Neural cell (in vitro differentiated cells): ENCODE data around the gene PP2D1. TPM values are rescaled to one million over a fixed set of nuclear protein-coding genes. Genes with fewer than 3 reads are reported as not detected.

ENCODE experiments used
- H2AFZ ChIP-seq: fragments of 200-600, 300-800 bp; sonication (generic), shearing (Covaris generic); 2 replicates; pipeline ENCODE4 v1.6.0; 2014; ENCODE audit warnings: low read depth, mild to moderate bottlenecking, antibody characterized with exemption, low read length, moderate library complexity
- H3F3A ChIP-seq: fragments of 200-600 bp; shearing (Covaris generic); 2 replicates; pipeline ENCODE4 v1.6.1; 2016; ENCODE audit warnings: mild to moderate bottlenecking, moderate library complexity, mixed read lengths, antibody characterized with exemption, low read length; ENCODE audit not compliant: insufficient read depth, poor library complexity, severe bottlenecking
- H3K27ac ChIP-seq: fragments of 200-600, 300-800 bp; sonication (generic), shearing (Covaris generic); 2 replicates; pipeline ENCODE4 v1.5.1; 2014; ENCODE audit warnings: mild to moderate bottlenecking, low read length, moderate library complexity
- H3K27me3 ChIP-seq: fragments of 300-800, 200-600 bp; sonication (generic), shearing (Covaris generic); 2 replicates; pipeline ENCODE4 v1.6.0; 2014; ENCODE audit warnings: mild to moderate bottlenecking, low read depth, low read length, moderate library complexity; ENCODE audit not compliant: insufficient read depth
- H3K36me3 ChIP-seq: fragments of 300-800, 200-600 bp; sonication (generic), shearing (Covaris generic); 2 replicates; pipeline ENCODE4 v1.5.1; 2014; ENCODE audit warnings: mild to moderate bottlenecking, antibody characterized with exemption, low read length, moderate library complexity; ENCODE audit not compliant: insufficient read depth
- H3K4me2 ChIP-seq: fragments of 300-800, 200-600 bp; sonication (generic), shearing (Covaris generic); 2 replicates; pipeline ENCODE4 v1.6.0; 2014; ENCODE audit warnings: mild to moderate bottlenecking, low read length
- H3K4me3 ChIP-seq: fragments of 300-800, 200-600 bp; sonication (generic), shearing (Covaris generic); 2 replicates; pipeline ENCODE4 v1.5.1; 2014; ENCODE audit warnings: mild to moderate bottlenecking, low read length, moderate library complexity
- H3K79me2 ChIP-seq: fragments of 200-600 bp; shearing (Covaris generic); replicated peaks from 2 replicates; pipeline ENCODE4 v1.6.0; 2014; ENCODE audit warnings: mild to moderate bottlenecking, low read length, moderate library complexity; ENCODE audit not compliant: insufficient read depth
- H3K9ac ChIP-seq: fragments of 300-800, 200-600 bp; sonication (generic), shearing (Covaris generic); 2 replicates; pipeline ENCODE4 v1.6.1; 2016; ENCODE audit warnings: mild to moderate bottlenecking, low read length, mixed read lengths
- H3K9me2 ChIP-seq: fragments of 200-600 bp; shearing (Covaris generic); 2 replicates; pipeline ENCODE4 v1.6.1; 2016; ENCODE audit warnings: mild to moderate bottlenecking, low read length, mixed read lengths; ENCODE audit not compliant: insufficient read depth
- H3K9me3 ChIP-seq: fragments of 200-600, 300-800 bp; sonication (generic), shearing (Covaris generic); 2 replicates; pipeline ENCODE4 v1.6.1; 2016; ENCODE audit warnings: mild to moderate bottlenecking, mixed run types, low read length, moderate library complexity, mixed read lengths
- H4K20me1 ChIP-seq: fragments of 200-600 bp; shearing (Covaris generic); 2 replicates; pipeline ENCODE4 v1.6.1; 2016; ENCODE audit warnings: mild to moderate bottlenecking, mixed run types; ENCODE audit not compliant: insufficient read depth
- EP300 ChIP-seq: fragments of 450-650 bp; conservative IDR thresholded peaks from 2 replicates; pipeline ENCODE4 v1.6.1; 2014; ENCODE audit warnings: antibody characterized with exemption, mild to moderate bottlenecking, moderate library complexity; ENCODE audit not compliant: poor library complexity, severe bottlenecking
- EZH2 ChIP-seq: fragments of 200-600, 300-800 bp; shearing (Covaris generic), sonication (generic); IDR thresholded peaks from 2 replicates; pipeline ENCODE4 v1.6.1; 2014; ENCODE audit warnings: antibody characterized with exemption, low read length, borderline replicate concordance, mild to moderate bottlenecking; ENCODE audit not compliant: insufficient read depth, poor library complexity, severe bottlenecking
- MXI1 ChIP-seq: fragments of 450-650 bp; conservative IDR thresholded peaks from 2 replicates; pipeline ENCODE4 v1.6.1; 2014; ENCODE audit warnings: antibody characterized with exemption, mild to moderate bottlenecking; ENCODE audit not compliant: poor library complexity, severe bottlenecking
- POLR2AphosphoS5 ChIP-seq: IDR thresholded peaks from 2 replicates; pipeline ENCODE4 v1.6.1; 2012
- RAD21 ChIP-seq: fragments of 450-650 bp; conservative IDR thresholded peaks from 2 replicates; pipeline ENCODE4 v1.6.1; 2014; ENCODE audit warnings: antibody characterized with exemption, mild to moderate bottlenecking, moderate library complexity
- SMC3 ChIP-seq: fragments of 450-650 bp; conservative IDR thresholded peaks from 2 replicates; pipeline ENCODE4 v1.6.1; 2014; ENCODE audit warnings: antibody characterized with exemption, mild to moderate bottlenecking, moderate library complexity; ENCODE audit not compliant: poor library complexity
- TAF1 ChIP-seq: IDR thresholded peaks from 2 replicates; pipeline ENCODE4 v1.6.1; 2012; ENCODE audit warnings: low read depth
- polyA plus RNA-seq: library from polyadenylated mRNA; depleted of rRNA; stranded (reverse); fragments of >200 nt; gene quantifications from 2 replicates; pipeline ENCODE4 v1.2.3, GENCODE V29; 2014
- TF ChIP-seq, protein P1 (sequence below): fragments of 450-650 bp; IDR thresholded peaks from 2 replicates; pipeline ENCODE4 v1.5.1; 2014; ENCODE audit warnings: antibody characterized with exemption, mild to moderate bottlenecking, moderate library complexity; ENCODE audit not compliant: poor library complexity, severe bottlenecking
- TF ChIP-seq, protein P2 (sequence below): IDR thresholded peaks from 2 replicates; pipeline ENCODE4 v1.6.1; 2012; ENCODE audit warnings: borderline replicate concordance

PP2D1 gene
- polyA plus RNA-seq, 1 donor from 2014 or later = not detected

DNA sequence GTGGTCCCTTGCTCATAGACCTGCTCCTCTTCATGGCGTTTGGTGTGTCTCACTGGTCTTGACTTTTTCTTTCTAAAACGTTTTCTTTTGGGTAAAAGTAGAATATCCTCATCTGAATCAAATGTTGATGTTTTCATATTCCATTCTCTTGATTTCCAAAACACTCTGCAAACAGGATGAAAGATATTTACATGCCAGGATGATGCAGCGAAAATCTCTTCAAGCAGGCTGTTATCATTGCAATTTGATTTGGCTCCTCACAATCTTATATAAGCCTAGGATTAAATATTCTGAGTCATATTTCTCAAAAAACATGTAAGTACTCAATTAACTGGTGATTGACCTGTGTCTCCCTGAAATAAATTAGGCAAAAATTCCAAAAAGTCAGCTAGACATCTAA, 10.1 kb downstream of the PP2D1 start:
- Histone ChIP-seq H3K4me2 (no peak overlapping the region), H4K20me1 (no peaks in the 10 kb centered on the region), H3K4me3 (no peak overlapping the region), H3K79me2 (no peaks in the 10 kb centered on the region), H3K9ac (no peak overlapping the region), H3K9me2 (no peaks in the 10 kb centered on the region), H3K9me3 (no peaks in the 10 kb centered on the region), H3K27ac (no peak overlapping the region), H2AFZ (no peak overlapping the region), H3K36me3 (no peaks in the 10 kb centered on the region), H3K27me3 (no peaks in the 10 kb centered on the region), H3F3A (no peaks in the 10 kb centered on the region)
- TF ChIP-seq, protein P1, sequence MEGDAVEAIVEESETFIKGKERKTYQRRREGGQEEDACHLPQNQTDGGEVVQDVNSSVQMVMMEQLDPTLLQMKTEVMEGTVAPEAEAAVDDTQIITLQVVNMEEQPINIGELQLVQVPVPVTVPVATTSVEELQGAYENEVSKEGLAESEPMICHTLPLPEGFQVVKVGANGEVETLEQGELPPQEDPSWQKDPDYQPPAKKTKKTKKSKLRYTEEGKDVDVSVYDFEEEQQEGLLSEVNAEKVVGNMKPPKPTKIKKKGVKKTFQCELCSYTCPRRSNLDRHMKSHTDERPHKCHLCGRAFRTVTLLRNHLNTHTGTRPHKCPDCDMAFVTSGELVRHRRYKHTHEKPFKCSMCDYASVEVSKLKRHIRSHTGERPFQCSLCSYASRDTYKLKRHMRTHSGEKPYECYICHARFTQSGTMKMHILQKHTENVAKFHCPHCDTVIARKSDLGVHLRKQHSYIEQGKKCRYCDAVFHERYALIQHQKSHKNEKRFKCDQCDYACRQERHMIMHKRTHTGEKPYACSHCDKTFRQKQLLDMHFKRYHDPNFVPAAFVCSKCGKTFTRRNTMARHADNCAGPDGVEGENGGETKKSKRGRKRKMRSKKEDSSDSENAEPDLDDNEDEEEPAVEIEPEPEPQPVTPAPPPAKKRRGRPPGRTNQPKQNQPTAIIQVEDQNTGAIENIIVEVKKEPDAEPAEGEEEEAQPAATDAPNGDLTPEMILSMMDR = no peak
- TF ChIP-seq EP300 (no peak), POLR2AphosphoS5 (no peak), EZH2 (no peak), RAD21 (no peak), SMC3 (no peak), MXI1 (no peak), TAF1 (no peak)
- TF ChIP-seq, protein P2, sequence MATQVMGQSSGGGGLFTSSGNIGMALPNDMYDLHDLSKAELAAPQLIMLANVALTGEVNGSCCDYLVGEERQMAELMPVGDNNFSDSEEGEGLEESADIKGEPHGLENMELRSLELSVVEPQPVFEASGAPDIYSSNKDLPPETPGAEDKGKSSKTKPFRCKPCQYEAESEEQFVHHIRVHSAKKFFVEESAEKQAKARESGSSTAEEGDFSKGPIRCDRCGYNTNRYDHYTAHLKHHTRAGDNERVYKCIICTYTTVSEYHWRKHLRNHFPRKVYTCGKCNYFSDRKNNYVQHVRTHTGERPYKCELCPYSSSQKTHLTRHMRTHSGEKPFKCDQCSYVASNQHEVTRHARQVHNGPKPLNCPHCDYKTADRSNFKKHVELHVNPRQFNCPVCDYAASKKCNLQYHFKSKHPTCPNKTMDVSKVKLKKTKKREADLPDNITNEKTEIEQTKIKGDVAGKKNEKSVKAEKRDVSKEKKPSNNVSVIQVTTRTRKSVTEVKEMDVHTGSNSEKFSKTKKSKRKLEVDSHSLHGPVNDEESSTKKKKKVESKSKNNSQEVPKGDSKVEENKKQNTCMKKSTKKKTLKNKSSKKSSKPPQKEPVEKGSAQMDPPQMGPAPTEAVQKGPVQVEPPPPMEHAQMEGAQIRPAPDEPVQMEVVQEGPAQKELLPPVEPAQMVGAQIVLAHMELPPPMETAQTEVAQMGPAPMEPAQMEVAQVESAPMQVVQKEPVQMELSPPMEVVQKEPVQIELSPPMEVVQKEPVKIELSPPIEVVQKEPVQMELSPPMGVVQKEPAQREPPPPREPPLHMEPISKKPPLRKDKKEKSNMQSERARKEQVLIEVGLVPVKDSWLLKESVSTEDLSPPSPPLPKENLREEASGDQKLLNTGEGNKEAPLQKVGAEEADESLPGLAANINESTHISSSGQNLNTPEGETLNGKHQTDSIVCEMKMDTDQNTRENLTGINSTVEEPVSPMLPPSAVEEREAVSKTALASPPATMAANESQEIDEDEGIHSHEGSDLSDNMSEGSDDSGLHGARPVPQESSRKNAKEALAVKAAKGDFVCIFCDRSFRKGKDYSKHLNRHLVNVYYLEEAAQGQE = no peak

DNA sequence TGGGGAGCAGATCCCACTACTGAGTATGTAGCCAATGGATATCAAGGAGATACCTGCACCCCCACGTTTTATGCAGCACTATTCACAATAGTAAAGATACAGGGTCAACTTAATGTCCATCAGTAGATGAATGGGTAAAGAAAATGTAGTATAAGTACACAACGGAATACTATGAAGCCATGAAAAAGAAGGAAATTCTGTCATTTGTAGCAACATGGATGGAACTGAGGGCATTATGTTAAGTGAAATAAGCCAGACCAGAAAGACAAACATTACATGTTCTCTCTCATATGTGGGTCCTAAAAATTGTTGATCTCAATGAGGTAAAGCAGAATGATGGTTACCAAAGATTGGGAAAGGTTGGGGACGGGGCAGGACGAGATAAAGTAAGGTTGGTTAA, 14.6 kb downstream of the PP2D1 start:
- Histone ChIP-seq H2AFZ (no peak overlapping the region), H3K36me3 (no peaks in the 10 kb centered on the region), H3F3A (no peaks in the 10 kb centered on the region), H3K27ac (no peak overlapping the region), H3K4me2 (no peak overlapping the region), H3K9ac (no peak overlapping the region), H3K79me2 (no peaks in the 10 kb centered on the region), H3K9me2 (no peaks in the 10 kb centered on the region), H4K20me1 (no peaks in the 10 kb centered on the region), H3K4me3 (no peak overlapping the region), H3K27me3 (no peaks in the 10 kb centered on the region), H3K9me3 (no peaks in the 10 kb centered on the region)
- TF ChIP-seq TAF1 = no peak
- TF ChIP-seq RAD21 = no peak
- TF ChIP-seq EP300 = no peak
- TF ChIP-seq, protein P2 = no peak
- TF ChIP-seq, protein P1 = no peak
- no peak for TF ChIP-seq POLR2AphosphoS5
- no peak for TF ChIP-seq EZH2
- TF ChIP-seq MXI1 = no peak
- TF ChIP-seq SMC3 = no peak
